Measurements from ENCODE around the gene WDR13. TPM values are rescaled to one million over a fixed set of nuclear protein-coding genes. Genes with fewer than 3 reads are reported as not detected.
"Not testable (repeated sequence)": the region's sequence is repeated elsewhere in the genome, so short reads cannot be mapped to it uniquely, and the experiment has no call there.

The WDR13 gene
- total RNA-seq: 137 and 143 TPM in 2 replicates

- peak; percentile 95 for DNase-seq
These were observed at the start of gene WDR13 for GRCh38 chrX:48597353-48598264. Gene WDR13, plus strand, starts transcription at chrX:48597492. Its CDS starts 505 bp downstream, at chrX:48597997.

- DNase-seq: no peak
These were observed 48.4 kb upstream of the WDR13 start for GRCh38 chrX:48548871-48549270.

- not testable (repeated sequence) for DNase-seq
These were observed 41.5 kb upstream of the WDR13 start for GRCh38 chrX:48555731-48556325.

- peak; percentile 72 for DNase-seq
These were observed 39.0 kb upstream of the WDR13 start for GRCh38 chrX:48558271-48558670.

- no peak for DNase-seq
These were observed 37.7 kb upstream of the WDR13 start for GRCh38 chrX:48559636-48560035.

- DNase-seq: no peak
These were observed 37.2 kb upstream of the WDR13 start for GRCh38 chrX:48560056-48560455.

GRCh38 chrX:48560681-48561080, 36.6 kb upstream of the WDR13 start:
- DNase-seq: no peak

GRCh38 chrX:48569958-48570357, 27.3 kb upstream of the WDR13 start:
- DNase-seq: peak; percentile 82

- DNase-seq: peak; percentile 87
These were observed 23.5 kb upstream of the WDR13 start for GRCh38 chrX:48573690-48574269.

GRCh38 chrX:48574270-48575266, 22.7 kb upstream of the WDR13 start, which contains the start of gene RBM3:
Gene RBM3, plus strand, starts transcription at chrX:48574484. Its CDS starts 697 bp downstream, at chrX:48575181.
- DNase-seq: peak; percentile 92

GRCh38 chrX:48575642-48576041, 21.6 kb upstream of the WDR13 start:
- DNase-seq: no peak

GRCh38 chrX:48576108-48576507, 21.2 kb upstream of the WDR13 start:
- DNase-seq: no peak

GRCh38 chrX:48578661-48579128, 18.6 kb upstream of the WDR13 start:
- DNase-seq: no peak

- no peak for DNase-seq
These were observed 18.0 kb upstream of the WDR13 start for GRCh38 chrX:48579259-48579658.

GRCh38 chrX:48580662-48581061, 16.6 kb upstream of the WDR13 start:
- DNase-seq: no peak

- no peak for DNase-seq
These were observed 12.6 kb upstream of the WDR13 start for GRCh38 chrX:48584698-48585097.

GRCh38 chrX:48589482-48590162, 7.7 kb upstream of the WDR13 start:
- peak; percentile 67 for DNase-seq

- peak; percentile 50 for DNase-seq
These were observed 6.8 kb upstream of the WDR13 start for GRCh38 chrX:48590203-48591103.

- peak; percentile 94 for DNase-seq
These were observed 6.0 kb upstream of the WDR13 start for GRCh38 chrX:48591255-48591791.

- DNase-seq: peak; percentile 77
These were observed 4.3 kb upstream of the WDR13 start for GRCh38 chrX:48592971-48593370.
